Vagina (tissue), 2 donors: ENCODE measurements around the gene MAML2. TPM values are rescaled to one million over a fixed set of nuclear protein-coding genes. Genes with fewer than 3 reads are reported as not detected.
A peak's percentile ranks its signal among the peaks of the same experiment; 100 is the strongest.
"Not testable (repeated sequence)": the region's sequence is repeated elsewhere in the genome, so short reads cannot be mapped to it uniquely, and the experiment has no call there.

Source experiments
- DNase-seq, 2 donors: peaks; one replicate each; pipeline ENCODE4 v3.0.0-alpha.2; 2017; ENCODE audit errors: extremely low spot score in 2 of 2
- H3K27ac ChIP-seq: fragments of 200-600 bp; sonication (generic); one replicate; pipeline ENCODE4 v1.5.1; 2019
- H3K27me3 ChIP-seq: fragments of 200-600 bp; sonication (generic); one replicate; pipeline ENCODE4 v1.5.1; 2019
- H3K36me3 ChIP-seq, 2 donors: fragments of 200-600 bp; sonication (generic); one replicate each; pipeline ENCODE4 v1.5.1; 2017 to 2019
- H3K4me1 ChIP-seq: fragments of 200-600 bp; sonication (generic); one replicate; pipeline ENCODE4 v1.5.1; 2019
- H3K4me3 ChIP-seq, 2 donors: fragments of 200-600 bp; sonication (generic); 1 replicate in 1 of 2; 2 replicates in 1 of 2; pipeline ENCODE4 v1.5.1; 2016 to 2019
- H3K9me3 ChIP-seq: fragments of 200-600 bp; sonication (generic); one replicate; pipeline ENCODE4 v1.5.1; 2019
- CTCF ChIP-seq, 3 experiments: fragments of 450-650 bp in 2 of 3; fragments of 200-600 bp in 1 of 3; sonication (generic) in 1 of 3; IDR thresholded peaks; one replicate each; pipeline ENCODE4 v1.5.1; 2017 to 2019; ENCODE audit warnings: antibody characterized with exemption in 3 of 3, mild to moderate bottlenecking in 2 of 3, moderate library complexity in 2 of 3
- POLR2A ChIP-seq, 2 donors: fragments of 450-650 bp; IDR thresholded peaks; one replicate each; pipeline ENCODE4 v1.6.1; 2017; ENCODE audit warnings: antibody characterized with exemption in 2 of 2, mild to moderate bottlenecking in 2 of 2, moderate library complexity in 2 of 2
- POLR2AphosphoS5 ChIP-seq, 2 donors: sonication (generic); formaldehyde crosslinking; IDR thresholded peaks; one replicate each; pipeline ENCODE4 v1.9.0; 2017; ENCODE audit warnings: antibody characterized with exemption in 2 of 2, mild to moderate bottlenecking in 2 of 2, low read depth in 1 of 2; ENCODE audit not compliant: insufficient read depth in 1 of 2
- intact Hi-C: fragments of 100-400 bp; cut with DNase I; formaldehyde crosslinking; loops from one replicate; pipeline ENCODE4 v1.15.1; 2023
- total RNA-seq: library from RNA; depleted of rRNA; stranded (reverse); fragments of >200 nt; gene quantifications from one replicate; pipeline ENCODE4 v1.2.3, GENCODE V29; 2016

MAML2 gene
- total RNA-seq, 1 donor from 2014 or later = 36.3 TPM

GRCh38 chr11:96188243-96189006 lies 154.6 kb downstream of the MAML2 start:
- Histone ChIP-seq H3K27ac (peak overlapping the region; percentile 59), H3K27me3 (no peaks in the 10 kb centered on the region), H3K36me3 (no peaks in the 10 kb centered on the region), H3K9me3 (no peaks in the 10 kb centered on the region), H3K4me1 (peaks cover 22% of the 10 kb centered on the region), H3K4me3 (no peak overlapping the region)
- DNase-seq = no peak
- intact Hi-C loops = no loop called here
- TF ChIP-seq CTCF (IDR thresholded peaks at IDR 0.05) = no peak
- TF ChIP-seq POLR2AphosphoS5 (IDR thresholded peaks at IDR 0.05; ENCODE audit: insufficient read depth in 1 of 2, low read depth in 1 of 2) = no peak
- no peak for TF ChIP-seq POLR2A (IDR thresholded peaks at IDR 0.05)

- peaks cover 22% of the 10 kb centered on the region for H3K4me1 ChIP-seq
- DNase-seq = no peak
- peak overlapping the region; percentile 59 for H3K27ac ChIP-seq
Measured at GRCh38 chr11:96187822-96188221, 155.2 kb downstream of the MAML2 start.

GRCh38 chr11:96186806-96187205 lies 156.2 kb downstream of the MAML2 start:
- intact Hi-C loops = no loop called here
- Histone ChIP-seq H3K9me3 (no peaks in the 10 kb centered on the region), H3K4me1 (peaks cover 22% of the 10 kb centered on the region), H3K4me3 (no peak overlapping the region), H3K27ac (no peak overlapping the region), H3K27me3 (no peaks in the 10 kb centered on the region), H3K36me3 (no peaks in the 10 kb centered on the region)
- TF ChIP-seq POLR2A (IDR thresholded peaks at IDR 0.05) = no peak
- no peak for TF ChIP-seq CTCF (IDR thresholded peaks at IDR 0.05)
- TF ChIP-seq POLR2AphosphoS5 (IDR thresholded peaks at IDR 0.05; ENCODE audit: insufficient read depth in 1 of 2, low read depth in 1 of 2) = no peak
- no peak for DNase-seq

More at GRCh38 chr11:96187822-96188221, 155.2 kb downstream of the MAML2 start:
- Histone ChIP-seq H3K27me3 (no peaks in the 10 kb centered on the region), H3K4me3 (no peak overlapping the region), H3K36me3 (no peaks in the 10 kb centered on the region), H3K9me3 (no peaks in the 10 kb centered on the region)
- no peak for TF ChIP-seq POLR2AphosphoS5 (IDR thresholded peaks at IDR 0.05; ENCODE audit: insufficient read depth in 1 of 2, low read depth in 1 of 2)
- no peak for TF ChIP-seq CTCF (IDR thresholded peaks at IDR 0.05)
- no peak for TF ChIP-seq POLR2A (IDR thresholded peaks at IDR 0.05)
- intact Hi-C loops = no loop called here

- Histone ChIP-seq H3K27me3 (no peaks in the 10 kb centered on the region), H3K4me3 (no peak overlapping the region), H3K4me1 (peaks cover 22% of the 10 kb centered on the region), H3K36me3 (no peaks in the 10 kb centered on the region), H3K9me3 (no peaks in the 10 kb centered on the region), H3K27ac (no peak overlapping the region)
- intact Hi-C loops = no loop called here
- TF ChIP-seq CTCF (IDR thresholded peaks at IDR 0.05) (no peak), POLR2AphosphoS5 (IDR thresholded peaks at IDR 0.05; ENCODE audit: insufficient read depth in 1 of 2, low read depth in 1 of 2) (no peak), POLR2A (IDR thresholded peaks at IDR 0.05) (no peak)
- DNase-seq = no peak
Measured at GRCh38 chr11:96185220-96185768, 157.7 kb downstream of the MAML2 start.

- H3K9me3 ChIP-seq, intact Hi-C loops, H3K27ac ChIP-seq, H3K27me3 ChIP-seq, DNase-seq, H3K4me3 ChIP-seq, H3K36me3 ChIP-seq: not testable (repeated sequence)
- peaks cover 14% of the 10 kb centered on the region for H3K4me1 ChIP-seq
Measured at GRCh38 chr11:96180937-96181336, 162.1 kb downstream of the MAML2 start.
